Stimulated activated CD8-positive, alpha-beta memory T cell treated with anti-CD3 and anti-CD28 coated beads, Interleukin-2, amount 100 ng/mL, for 48 hours (primary cell): Measurements from ENCODE around the gene PRKCQ.

Source experiments
- DNase-seq, 2 donors: peaks; one replicate each; pipeline ENCODE4 v3.0.0-alpha.2; 2020; ENCODE audit warnings: low read depth in 2 of 2

The PRKCQ gene

DNA sequence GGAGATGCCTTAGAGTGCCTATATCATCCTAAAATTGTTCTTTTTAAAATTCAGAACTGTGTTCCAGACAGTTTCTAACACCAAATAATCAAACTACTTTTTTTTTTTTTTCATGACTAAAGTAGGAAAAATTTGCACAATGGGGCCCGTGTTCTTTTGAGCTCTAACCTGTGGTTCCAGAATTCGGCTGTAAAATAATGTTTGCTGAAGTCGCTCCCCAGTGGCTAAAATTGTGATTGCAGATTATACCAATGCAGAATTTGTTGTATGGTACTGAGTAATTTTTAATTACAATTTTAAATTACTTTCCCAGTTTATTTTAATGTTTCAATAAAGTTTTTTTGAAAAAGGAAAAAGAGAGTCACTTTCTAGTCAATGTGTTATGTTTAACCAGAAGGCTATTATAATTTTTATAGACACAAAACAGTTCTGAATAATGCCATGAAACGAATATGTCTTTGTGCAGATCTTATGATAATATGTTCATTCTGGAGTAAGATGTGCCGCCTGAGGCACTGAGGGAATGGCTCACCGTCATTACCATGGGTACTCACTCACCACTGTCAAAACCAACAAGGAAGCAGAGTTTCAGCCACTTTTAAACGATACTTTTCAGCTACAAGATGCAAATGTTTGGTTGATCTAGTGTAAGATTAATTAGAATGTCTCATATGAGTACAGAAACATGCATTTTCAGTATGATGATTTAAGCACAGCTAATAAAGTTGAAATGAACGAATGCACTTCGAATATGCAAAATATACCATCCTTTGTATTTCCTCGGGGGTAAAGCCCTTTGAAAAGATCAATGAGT lies 173.6 kb downstream of the PRKCQ start:
- DNase-seq: no peak

DNA sequence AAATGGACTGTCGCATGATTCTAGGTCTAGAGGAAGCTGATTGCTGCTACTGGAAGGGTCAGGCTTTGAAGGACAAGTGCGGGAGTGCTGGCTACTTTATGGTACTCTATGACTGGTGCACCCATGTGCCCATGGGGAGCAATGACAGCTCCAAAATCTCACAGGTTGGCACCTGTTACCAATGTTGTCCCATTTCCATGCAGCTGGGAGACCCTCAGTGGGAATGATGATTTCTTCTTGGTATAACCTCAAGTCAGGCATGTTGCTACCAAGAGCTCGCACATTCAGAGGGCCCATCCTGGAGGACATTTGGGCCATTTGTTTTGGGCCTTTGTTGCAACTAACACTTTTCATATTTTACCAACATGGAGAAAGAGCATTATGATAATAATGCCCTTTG lies 174.4 kb downstream of the PRKCQ start:
- no peak for DNase-seq

DNA sequence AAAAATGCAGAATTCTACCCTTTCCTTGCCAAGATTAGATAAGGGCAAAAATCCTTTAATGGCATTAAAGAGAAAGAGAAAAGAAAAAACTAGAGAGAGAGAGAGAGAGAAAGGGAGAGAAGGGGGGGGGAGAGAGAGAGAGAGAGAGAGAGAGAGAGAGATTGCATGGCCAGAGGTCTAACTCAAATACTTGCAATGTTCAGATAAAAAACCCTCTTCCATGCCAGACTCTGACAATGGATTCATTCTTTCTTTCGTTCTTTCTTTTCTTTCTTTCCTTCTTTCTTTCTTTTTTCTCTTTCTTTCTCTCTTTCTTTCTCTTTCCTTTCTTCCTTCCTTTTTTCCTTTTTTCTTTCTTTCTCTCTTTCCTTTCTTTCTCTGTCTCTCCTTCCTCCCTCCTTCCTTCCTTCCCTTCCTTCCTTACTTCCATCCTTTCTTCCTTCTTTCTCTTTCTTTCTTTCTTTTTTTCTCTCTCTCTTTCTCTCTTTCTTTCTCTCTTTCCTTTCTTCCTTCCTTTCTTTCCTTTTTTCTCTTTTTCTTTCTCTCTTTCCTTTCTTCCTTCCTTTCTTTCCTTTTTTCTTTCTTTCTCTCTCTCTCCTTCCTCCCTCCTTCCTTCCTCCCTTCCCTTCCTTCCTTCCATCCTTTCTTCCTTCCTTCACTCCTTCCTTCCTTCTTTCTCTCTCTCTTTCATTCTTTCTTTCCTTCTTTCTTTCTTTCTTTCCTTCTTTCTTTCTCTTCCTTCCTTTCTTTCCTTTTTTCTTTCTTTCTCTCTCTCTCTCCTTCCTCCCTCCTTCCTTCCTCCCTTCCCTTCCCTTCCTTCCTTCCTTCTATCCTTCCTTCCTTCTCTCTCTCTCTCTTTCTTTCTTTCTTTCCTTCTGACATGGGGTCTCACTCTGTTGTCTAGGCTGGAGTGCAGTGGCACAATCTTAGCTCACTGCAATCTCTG lies 175.7 kb downstream of the PRKCQ start:
- no peak for DNase-seq

DNA sequence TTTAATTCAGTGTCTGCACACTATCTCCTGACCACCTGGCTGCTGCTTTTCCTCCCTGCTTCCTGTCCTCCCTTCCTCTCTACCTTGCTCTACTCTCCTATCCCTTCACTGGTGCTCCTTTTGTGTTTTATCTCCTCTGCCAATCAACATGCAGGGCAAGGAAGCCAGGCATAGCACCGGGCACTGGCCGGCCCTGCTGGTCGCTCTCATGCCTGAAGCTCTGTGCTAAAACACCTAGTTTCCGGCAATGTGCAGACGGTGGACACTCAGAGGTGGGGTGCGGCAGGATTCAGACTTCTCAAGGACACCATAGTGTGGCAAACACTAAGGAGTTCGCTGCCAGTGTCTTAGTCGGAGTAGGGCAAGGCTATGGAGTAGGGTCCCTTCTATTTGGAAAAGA lies 177.1 kb downstream of the PRKCQ start:
- no peak for DNase-seq

DNA sequence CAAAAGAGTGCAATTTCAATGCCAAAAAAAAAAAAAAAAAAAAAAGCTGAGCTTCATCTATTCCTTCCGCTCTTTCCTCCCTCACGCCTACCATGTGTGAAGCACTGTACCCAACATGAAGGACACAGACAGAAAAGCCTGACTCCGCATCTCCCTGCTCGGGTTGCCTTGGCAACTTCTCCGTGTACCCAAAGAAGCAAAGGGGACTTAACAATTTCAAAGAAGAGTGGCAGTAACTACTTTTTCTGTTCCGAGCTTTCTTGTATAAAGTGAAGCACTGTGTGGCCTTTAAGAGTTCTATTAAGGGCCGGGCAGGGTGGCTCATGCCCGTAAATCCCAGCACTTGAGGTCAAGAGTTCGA lies 177.7 kb downstream of the PRKCQ start:
- no peak for DNase-seq

DNA sequence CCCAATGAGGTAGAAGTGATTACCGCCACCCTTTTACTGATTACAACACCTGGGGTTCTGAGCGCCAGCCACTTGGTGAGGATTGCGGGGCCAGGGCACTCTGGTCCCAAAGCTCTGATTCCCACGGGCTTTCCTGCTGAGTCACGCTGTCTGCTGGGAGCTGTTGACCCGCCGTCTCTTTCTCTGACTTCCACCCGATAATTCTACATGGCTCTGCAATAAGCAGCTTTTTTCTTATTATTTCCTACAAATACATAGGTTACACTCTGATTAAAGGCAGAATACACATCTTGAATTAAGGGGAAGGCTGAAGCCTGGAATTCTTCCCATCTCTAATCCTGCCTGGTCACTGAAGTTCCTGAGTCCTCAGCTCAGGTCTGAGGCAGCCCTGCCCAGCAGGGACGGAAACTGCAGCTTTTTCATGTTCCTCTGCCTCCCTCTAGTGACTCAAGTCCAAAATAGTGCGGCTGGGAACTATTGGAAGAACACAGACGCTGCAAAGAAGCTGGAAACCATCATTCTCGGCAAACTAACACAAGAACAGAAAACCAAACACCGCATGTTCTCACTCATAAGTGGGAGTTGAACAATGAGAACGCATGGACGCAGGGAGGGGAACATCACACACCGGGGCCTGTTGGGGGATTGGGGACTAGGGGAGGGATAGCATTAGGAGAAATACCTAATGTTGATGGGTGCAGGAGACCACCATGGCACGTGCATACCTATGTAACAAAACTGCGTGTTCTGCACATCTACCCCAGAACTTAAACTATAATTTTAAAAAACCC lies 178.3 kb downstream of the PRKCQ start:
- DNase-seq: no peak

DNA sequence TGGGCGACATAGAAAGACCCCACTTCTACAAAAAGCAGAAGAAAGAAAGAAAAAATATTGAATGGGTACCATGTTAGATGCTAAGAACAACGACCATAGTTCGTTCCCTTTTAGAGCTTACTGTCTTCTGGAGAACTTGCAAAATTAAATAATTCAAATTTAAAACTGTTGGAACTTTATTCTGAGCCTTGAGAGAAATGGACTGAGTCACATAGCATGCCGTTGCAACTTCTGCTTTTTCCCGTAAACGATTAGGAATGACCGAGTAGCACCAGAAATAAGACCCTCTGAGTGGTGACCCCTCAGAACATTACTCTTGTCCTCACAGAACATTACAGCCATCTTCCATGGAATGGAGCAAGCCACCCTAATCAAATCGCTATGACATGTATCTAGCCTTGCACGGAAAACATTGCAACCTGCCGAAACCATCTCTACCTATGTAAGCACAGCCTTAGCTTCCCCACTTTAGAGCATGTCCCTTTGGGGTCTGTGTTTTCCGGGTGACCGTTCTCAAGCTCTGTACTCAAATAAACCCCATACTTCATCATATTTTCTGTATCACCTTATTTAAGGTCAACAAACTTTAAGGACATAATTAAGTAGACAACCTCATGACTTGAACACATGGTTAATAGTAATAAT lies 179.1 kb downstream of the PRKCQ start:
- no peak for DNase-seq

DNA sequence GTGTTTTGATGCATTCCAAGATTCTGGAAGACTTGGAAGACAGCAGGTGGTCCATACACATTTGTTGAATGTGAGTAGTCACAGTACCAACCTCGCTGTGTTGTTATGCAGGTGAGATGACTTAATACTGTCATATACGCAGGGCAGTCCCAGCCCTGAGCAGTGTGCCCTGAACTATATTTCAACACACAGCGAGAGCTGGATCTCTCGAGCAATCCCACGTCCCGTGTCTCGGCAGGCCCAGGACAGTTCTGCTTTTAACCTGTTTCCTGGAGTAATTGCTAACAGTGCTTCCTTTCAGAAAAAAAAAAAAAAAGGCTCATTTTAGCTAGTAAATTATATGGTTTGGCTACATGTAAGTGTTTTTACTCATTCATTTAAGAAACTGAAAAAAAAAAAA lies 179.7 kb downstream of the PRKCQ start:
- DNase-seq: no peak

DNA sequence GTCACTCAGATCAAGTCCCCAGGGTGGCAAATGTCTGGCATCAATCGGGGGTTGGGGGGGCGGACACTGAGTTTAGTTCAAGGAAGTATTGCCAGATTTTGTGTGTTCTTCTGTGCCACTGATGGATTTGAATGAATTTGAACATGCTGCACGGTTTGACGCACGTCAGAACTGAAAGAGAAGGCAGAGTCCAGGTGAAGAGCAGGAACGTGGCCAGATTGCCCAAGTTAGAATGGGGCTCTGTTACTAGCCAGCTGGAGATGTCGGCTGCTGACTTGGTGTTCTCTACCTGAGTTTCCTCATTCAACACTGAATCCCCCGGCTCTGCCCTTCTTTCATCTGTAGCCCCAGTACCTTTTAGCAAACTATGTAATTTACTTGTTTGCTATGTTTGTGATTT lies 180.2 kb downstream of the PRKCQ start:
- no peak for DNase-seq

DNA sequence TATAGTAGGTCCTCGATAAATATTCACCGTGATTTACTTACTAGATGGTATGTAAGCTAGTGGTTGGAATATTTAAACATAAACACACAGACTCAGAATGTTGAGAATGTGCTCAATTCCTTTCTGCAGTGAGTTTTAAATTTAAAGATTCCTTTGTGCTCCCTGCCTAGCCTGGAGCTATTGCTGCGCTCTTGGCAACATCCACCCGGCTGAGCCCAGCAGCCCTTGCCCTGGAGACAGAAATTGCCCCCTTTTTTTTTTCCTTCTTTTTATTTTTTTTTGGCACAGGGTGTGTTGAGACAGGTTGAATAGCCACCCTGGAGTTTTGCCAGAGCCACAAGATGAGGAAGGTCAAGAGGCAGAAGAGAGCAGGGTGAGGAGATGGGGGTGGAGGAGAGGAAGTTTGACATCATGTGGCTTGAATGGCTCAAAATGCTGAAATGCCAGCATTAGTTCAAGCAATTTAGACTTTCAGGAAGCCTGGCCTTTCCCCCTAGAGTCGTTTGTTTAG lies 180.8 kb downstream of the PRKCQ start:
- DNase-seq: no peak

DNA sequence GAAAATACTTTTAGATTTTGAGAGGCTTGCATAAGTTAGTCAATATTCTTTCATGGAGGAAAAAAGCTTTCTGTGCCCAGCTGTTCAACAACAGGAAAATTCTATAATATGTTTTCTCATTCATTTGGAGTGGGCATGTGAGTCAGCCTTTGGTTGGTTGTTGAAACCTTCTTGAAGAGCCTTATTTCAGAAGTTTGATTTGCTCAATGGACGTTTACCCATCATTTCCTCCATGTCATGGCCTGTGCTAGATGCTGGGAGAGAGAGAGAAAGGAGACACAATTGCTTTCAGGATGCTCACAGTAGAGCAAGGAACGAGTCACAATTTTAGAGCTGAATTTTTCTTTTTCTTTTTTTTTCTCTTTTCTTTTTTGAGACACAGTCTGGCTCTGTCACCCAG lies 181.7 kb downstream of the PRKCQ start:
- DNase-seq: no peak

DNA sequence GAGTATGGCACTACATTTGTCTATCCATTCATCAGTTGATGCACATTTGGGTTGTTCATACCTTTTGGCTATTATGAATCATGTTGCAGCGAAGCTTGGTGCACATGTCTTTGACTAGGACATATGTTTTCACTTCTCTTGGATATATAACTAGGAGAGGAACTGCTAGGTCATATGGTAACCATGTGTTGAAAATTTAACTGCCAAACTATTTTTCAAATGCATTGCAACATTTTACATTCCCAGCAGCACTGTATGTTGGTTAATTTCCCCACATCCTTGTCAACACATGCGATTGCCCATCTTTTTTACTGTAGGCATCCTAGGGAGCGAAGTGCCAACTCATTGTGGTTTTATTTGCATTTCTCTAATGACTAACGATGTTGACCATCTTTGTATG lies 183.4 kb downstream of the PRKCQ start:
- no peak for DNase-seq

DNA sequence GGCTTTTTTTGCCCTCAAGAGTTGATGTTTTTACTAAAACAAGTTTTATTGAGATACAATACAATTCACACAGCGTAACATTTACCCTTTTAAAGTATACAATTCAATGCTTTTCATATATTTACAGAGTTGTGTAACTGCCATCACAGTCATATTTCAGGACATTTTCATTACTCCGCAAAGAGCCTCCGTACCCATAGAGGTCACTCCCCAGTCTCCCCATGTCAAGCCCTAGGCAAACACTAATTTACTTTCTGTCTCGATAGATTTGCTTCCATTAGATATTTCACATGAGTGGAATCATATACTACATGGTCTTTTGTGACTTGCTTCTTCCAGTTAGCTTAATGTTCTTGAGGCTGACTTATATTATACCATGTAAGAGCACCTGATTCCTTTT lies 183.8 kb downstream of the PRKCQ start:
- DNase-seq: no peak

DNA sequence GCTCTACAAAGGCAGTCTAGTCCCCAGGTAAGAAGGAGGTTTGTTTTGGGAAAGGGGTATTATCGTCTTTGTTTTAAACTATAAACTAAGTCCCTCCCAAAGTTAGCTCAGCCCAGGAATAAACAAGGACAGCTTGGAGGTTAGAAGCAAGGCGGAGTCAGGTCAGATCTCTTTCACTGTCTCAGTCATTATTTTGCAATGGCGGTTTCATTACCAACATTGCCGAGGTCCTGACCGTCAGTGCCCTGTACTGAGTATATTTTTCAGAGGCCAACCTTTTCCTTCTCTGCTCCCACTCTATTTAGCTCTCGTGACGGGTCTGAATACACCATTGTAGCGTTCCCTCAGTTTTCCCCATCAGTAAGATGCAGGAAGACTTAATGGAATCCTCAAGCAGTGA lies 184.5 kb downstream of the PRKCQ start:
- DNase-seq: no peak

DNA sequence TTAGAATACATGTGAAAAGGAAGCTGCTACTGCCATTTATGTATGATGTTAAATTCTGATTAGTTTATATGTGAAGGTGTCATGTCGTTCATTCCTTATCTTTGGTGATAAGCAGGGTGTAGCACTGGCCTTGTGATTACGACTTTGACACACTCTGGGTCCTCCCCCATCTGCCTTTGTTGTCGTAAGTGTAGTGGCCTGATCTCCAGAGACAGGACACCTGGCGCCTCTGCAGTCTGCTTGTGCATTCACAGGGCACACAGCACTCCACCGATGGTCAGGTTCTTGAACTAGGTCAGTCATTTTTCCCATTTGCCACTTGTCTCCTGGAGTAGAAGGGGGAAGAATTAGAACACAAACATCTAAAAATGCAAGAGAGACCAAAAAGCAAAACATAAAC lies 186.0 kb downstream of the PRKCQ start:
- DNase-seq: no peak

DNA sequence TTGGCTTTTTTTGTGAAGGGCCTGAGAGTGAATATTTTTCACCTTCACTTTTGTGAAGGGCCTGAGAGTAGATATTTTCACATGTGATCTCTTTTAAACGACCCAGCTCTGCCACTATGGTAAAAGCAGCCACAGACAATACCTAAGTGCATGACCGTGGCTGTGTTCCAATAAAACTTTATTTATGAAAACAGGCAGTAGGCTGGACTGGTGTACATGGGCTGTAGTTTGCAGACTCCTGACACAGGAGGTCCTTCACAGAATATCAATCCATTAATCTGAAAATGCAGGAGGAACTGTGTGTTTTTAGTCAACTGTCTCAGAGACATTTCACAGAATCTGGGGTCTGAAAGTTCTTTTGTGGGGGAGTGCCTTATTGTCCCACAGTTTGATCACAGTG lies 186.9 kb downstream of the PRKCQ start:
- DNase-seq: no peak

DNA sequence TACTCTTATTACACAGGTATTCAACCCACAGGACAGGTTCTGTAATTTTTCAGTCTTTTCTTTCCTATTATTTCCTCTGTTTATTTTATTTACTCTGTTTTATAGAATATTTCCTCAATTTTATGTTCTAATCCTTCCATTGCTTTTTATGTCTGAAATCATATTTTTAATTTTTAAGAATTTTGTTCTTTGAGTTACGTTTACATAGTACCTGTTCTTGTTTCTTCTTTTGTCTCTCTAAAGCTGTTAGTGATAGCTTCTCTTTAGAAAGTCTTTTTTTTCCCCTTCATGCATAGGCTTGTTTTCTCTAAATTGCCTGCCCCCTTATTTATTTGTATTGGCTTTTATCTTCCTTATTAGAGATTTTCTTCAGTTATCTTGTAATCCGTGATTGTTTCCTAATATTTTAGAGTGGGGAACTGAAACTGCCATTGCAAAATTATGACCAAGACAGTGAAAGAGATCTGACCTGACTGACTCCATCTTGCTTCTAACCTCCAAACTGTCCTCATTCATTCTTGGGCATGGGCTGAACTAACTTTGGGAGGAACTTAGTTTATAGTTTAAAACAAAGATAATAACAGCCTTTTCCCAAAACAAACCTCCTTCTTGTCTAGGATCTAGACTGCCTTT lies 189.7 kb downstream of the PRKCQ start:
- DNase-seq: no peak

DNA sequence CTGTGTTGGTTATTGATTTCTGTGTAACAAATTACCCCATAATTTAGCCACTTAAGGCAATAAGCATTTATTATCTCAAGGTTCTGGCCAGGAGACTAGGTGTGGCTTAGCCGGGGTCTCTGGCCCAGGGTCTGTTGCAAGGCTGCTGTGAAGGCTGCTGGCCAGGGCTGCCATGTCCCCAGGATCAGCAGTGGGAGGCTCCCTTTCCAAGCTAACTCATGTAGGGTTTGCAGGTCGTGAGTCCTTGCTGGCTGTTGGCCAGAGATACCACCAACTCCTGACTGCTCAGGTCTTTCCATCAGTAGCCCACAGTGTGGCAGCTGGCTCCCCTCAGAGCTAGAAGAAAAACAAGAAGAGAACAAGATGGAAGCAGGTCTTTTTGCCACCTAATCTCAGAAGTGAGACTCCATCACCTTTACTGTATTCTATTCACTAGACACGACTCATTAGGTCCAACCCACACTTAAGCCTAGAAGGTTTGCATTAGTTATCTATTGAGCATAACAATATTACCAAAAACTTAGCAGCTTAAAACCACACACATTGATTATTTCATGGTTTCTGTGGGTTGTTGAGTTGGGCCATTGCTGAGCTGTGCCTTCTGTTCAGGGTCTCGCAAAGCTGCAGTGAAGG lies 191.7 kb downstream of the PRKCQ start:
- no peak for DNase-seq

DNA sequence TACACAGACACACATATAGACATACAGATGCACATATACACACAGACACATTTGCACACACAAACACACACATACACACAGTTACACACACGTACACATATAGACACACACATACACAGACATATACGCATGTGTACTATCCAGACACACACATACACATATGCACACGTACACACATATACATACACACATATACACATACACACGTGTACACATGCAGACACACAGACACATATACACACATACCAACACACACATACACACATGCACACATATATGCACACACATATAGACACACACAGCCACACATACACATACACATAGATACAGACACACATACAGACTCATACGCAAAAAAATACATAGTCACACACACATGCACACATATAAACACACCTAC lies 193.1 kb downstream of the PRKCQ start:
- DNase-seq: no peak

DNA sequence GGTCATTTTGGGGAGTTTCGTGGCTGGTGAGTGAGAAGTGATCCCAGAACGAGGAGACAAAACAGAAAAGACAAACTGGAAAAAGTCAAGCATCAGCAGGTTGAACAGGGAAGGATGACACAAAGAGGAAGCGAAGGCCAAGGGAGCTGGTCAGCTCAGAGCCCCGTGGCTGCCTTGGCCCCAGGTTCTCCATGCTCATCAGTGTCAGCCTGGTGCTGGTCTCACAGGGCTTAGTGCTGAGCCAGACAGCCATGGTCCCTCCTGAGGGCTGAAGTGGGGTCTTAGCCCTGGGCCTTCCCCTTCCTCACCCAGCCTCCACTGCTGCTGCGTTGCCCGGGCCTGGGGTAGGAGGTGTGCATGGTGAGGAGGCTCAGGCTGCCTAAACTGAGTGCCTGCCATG lies 193.7 kb downstream of the PRKCQ start:
- DNase-seq: no peak

DNA sequence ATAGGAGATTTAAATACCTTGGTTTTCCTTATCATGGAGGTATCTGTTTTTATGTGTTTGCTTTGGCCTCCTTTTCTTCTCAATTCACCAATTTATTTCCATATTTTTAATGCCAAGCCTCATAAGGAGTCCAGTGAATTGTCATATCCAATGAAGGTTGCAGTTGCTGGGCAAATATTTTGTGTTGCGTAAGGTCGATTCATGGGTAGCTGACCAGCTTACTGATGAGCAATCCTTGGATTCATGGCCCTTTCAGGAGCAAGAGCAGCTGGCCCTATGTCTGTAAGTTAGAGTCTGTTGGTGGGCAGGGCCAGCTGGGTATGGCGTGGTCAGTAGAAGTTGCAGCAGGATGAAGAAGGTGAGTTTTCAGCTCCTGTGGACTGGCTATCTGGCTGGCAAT lies 194.4 kb downstream of the PRKCQ start:
- no peak for DNase-seq
